ENCODE data around the gene MDK.

MDK gene

GRCh38 chr11:46361283-46362155 is 19.9 kb upstream of the MDK start:
- H3K27ac ChIP-seq (ENCODE audit: low read depth, low read length) = peak overlapping the region; percentile 56
- no peaks in the 10 kb centered on the region for H3K27me3 ChIP-seq (ENCODE audit: control insufficient read depth, low read length)
- H3K4me2 ChIP-seq (ENCODE audit: low read length) = peak overlapping the region; percentile 93
- no peak for TF ChIP-seq EZH2phosphoT487 (IDR thresholded peaks at IDR 0.05; ENCODE audit: borderline replicate concordance, low read length)
- TF ChIP-seq, protein P1, sequence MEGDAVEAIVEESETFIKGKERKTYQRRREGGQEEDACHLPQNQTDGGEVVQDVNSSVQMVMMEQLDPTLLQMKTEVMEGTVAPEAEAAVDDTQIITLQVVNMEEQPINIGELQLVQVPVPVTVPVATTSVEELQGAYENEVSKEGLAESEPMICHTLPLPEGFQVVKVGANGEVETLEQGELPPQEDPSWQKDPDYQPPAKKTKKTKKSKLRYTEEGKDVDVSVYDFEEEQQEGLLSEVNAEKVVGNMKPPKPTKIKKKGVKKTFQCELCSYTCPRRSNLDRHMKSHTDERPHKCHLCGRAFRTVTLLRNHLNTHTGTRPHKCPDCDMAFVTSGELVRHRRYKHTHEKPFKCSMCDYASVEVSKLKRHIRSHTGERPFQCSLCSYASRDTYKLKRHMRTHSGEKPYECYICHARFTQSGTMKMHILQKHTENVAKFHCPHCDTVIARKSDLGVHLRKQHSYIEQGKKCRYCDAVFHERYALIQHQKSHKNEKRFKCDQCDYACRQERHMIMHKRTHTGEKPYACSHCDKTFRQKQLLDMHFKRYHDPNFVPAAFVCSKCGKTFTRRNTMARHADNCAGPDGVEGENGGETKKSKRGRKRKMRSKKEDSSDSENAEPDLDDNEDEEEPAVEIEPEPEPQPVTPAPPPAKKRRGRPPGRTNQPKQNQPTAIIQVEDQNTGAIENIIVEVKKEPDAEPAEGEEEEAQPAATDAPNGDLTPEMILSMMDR (IDR thresholded peaks at IDR 0.05; ENCODE audit: low read depth, low read length, poor library complexity, severe bottlenecking) = no peak
- no peaks in the 10 kb centered on the region; the same call in 1 of the 2 replicates for H4K20me1 ChIP-seq (ENCODE audit: control insufficient read depth, insufficient read depth, low read depth, low read length)
- H3K79me2 ChIP-seq (ENCODE audit: control insufficient read depth, low read length) = peaks cover 53% of the 10 kb centered on the region
- H3F3A ChIP-seq (ENCODE audit: control insufficient read depth, insufficient read depth) = peaks cover 8% of the 10 kb centered on the region
- peaks cover 26% of the 10 kb centered on the region for H3K4me1 ChIP-seq (ENCODE audit: control insufficient read depth, low read length)
- H3K9me3 ChIP-seq (ENCODE audit: control insufficient read depth, insufficient read depth, low read length) = no peaks in the 10 kb centered on the region
- peak overlapping the region; percentile 75 for H3K4me3 ChIP-seq (ENCODE audit: low read length)
- H3K36me3 ChIP-seq (ENCODE audit: control insufficient read depth, low read length) = peaks cover 3% of the 10 kb centered on the region; the same call in 1 of the 2 replicates
- no peaks in the 10 kb centered on the region for H3K9me2 ChIP-seq (replicated peaks; ENCODE audit: control insufficient read depth, low read length)

GRCh38 chr11:46362156-46363030 is 19.1 kb upstream of the MDK start:
- Histone ChIP-seq H3K4me3 (ENCODE audit: low read length) (peak overlapping the region; percentile 75), H4K20me1 (ENCODE audit: control insufficient read depth, insufficient read depth, low read depth, low read length) (no peaks in the 10 kb centered on the region; the same call in 1 of the 2 replicates), H3K9me2 (replicated peaks; ENCODE audit: control insufficient read depth, low read length) (no peaks in the 10 kb centered on the region), H3K4me2 (ENCODE audit: low read length) (peak overlapping the region; percentile 93), H3K79me2 (ENCODE audit: control insufficient read depth, low read length) (peaks cover 45% of the 10 kb centered on the region), H3K4me1 (ENCODE audit: control insufficient read depth, low read length) (peaks cover 26% of the 10 kb centered on the region), H3K9me3 (ENCODE audit: control insufficient read depth, insufficient read depth, low read length) (no peaks in the 10 kb centered on the region), H3F3A (ENCODE audit: control insufficient read depth, insufficient read depth) (peaks cover 8% of the 10 kb centered on the region), H3K27ac (ENCODE audit: low read depth, low read length) (peak overlapping the region; percentile 56; the same call in 1 of the 2 replicates), H3K27me3 (ENCODE audit: control insufficient read depth, low read length) (no peaks in the 10 kb centered on the region), H3K36me3 (ENCODE audit: control insufficient read depth, low read length) (peaks cover 3% of the 10 kb centered on the region; the same call in 1 of the 2 replicates)
- TF ChIP-seq EZH2phosphoT487 (IDR thresholded peaks at IDR 0.05; ENCODE audit: borderline replicate concordance, low read length) = no peak
- TF ChIP-seq, protein P1 (IDR thresholded peaks at IDR 0.05; ENCODE audit: low read depth, low read length, poor library complexity, severe bottlenecking) = no peak

DNA sequence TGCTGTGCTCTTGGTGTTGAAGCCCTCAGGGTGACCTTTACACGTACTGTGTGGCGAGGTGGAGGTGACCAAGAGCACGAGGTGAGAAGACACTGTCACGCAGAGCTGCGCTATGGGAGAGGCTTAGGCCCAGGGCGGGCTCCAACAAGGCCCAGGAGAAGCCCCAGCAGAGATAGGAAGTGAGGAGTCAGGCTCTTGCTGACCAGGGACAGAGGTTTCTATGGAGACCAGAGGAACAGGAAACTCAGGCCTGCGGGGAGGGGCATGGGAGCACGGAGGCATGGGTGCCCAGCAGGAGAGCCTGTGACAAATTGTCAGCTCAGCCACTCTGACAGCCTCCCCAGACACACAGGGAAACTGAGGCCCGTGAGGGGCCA is 18.4 kb upstream of the MDK start:
- peaks cover 40% of the 10 kb centered on the region for H3K79me2 ChIP-seq (ENCODE audit: control insufficient read depth, low read length)
- peaks cover 8% of the 10 kb centered on the region for H3F3A ChIP-seq (ENCODE audit: control insufficient read depth, insufficient read depth)
- H3K4me3 ChIP-seq (ENCODE audit: low read length) = no peak overlapping the region
- H3K4me1 ChIP-seq (ENCODE audit: control insufficient read depth, low read length) = peaks cover 26% of the 10 kb centered on the region
- H3K4me2 ChIP-seq (ENCODE audit: low read length) = peak overlapping the region; percentile 93; the same call in 1 of the 2 replicates
- no peaks in the 10 kb centered on the region for H3K9me2 ChIP-seq (replicated peaks; ENCODE audit: control insufficient read depth, low read length)
- H3K27me3 ChIP-seq (ENCODE audit: control insufficient read depth, low read length) = no peaks in the 10 kb centered on the region
- H3K9me3 ChIP-seq (ENCODE audit: control insufficient read depth, insufficient read depth, low read length) = no peaks in the 10 kb centered on the region
- H3K27ac ChIP-seq (ENCODE audit: low read depth, low read length) = no peak overlapping the region
- H4K20me1 ChIP-seq (ENCODE audit: control insufficient read depth, insufficient read depth, low read depth, low read length) = peaks cover 2% of the 10 kb centered on the region; the same call in 1 of the 2 replicates
- H3K36me3 ChIP-seq (ENCODE audit: control insufficient read depth, low read length) = peaks cover 6% of the 10 kb centered on the region
- no peak for TF ChIP-seq EZH2phosphoT487 (IDR thresholded peaks at IDR 0.05; ENCODE audit: borderline replicate concordance, low read length)
- TF ChIP-seq, protein P1 (IDR thresholded peaks at IDR 0.05; ENCODE audit: low read depth, low read length, poor library complexity, severe bottlenecking) = no peak
